ENCODE measurements around the gene ZSCAN10.

Gene ZSCAN10

GRCh38 chr16:3080024-3080423 lies 19.1 kb downstream of the ZSCAN10 start:
- TF ChIP-seq SIN3A (IDR thresholded peaks at IDR 0.05; ENCODE audit: borderline replicate concordance, insufficient read depth, low read length) (no peak), REST (IDR thresholded peaks at IDR 0.05; ENCODE audit: insufficient read depth in 1 of 2, low read depth in 2 of 2, low read length in 2 of 2) (no peak), POLR2AphosphoS5 (IDR thresholded peaks at IDR 0.05; ENCODE audit: low read depth, low read length) (no peak), FOXP2 (optimal IDR thresholded peaks at IDR 0.05; ENCODE audit: borderline replicate concordance, extremely low read depth, extremely low read length, insufficient read depth) (no peak), TAF1 (IDR thresholded peaks at IDR 0.05; ENCODE audit: borderline replicate concordance, insufficient read depth, low read length) (no peak)

- no peak for TF ChIP-seq FOXP2 (optimal IDR thresholded peaks at IDR 0.05; ENCODE audit: borderline replicate concordance, extremely low read depth, extremely low read length, insufficient read depth)
- TF ChIP-seq REST (IDR thresholded peaks at IDR 0.05; ENCODE audit: insufficient read depth in 1 of 2, low read depth in 2 of 2, low read length in 2 of 2), result no peak
- TF ChIP-seq TAF1 (IDR thresholded peaks at IDR 0.05; ENCODE audit: borderline replicate concordance, insufficient read depth, low read length), result no peak
- TF ChIP-seq SIN3A (IDR thresholded peaks at IDR 0.05; ENCODE audit: borderline replicate concordance, insufficient read depth, low read length), result no peak
- no peak for TF ChIP-seq POLR2AphosphoS5 (IDR thresholded peaks at IDR 0.05; ENCODE audit: low read depth, low read length)
These were observed 22.5 kb downstream of the ZSCAN10 start for GRCh38 chr16:3076577-3076976.

GRCh38 chr16:3075523-3075915 lies 23.6 kb downstream of the ZSCAN10 start:
- TF ChIP-seq FOXP2 (optimal IDR thresholded peaks at IDR 0.05; ENCODE audit: borderline replicate concordance, extremely low read depth, extremely low read length, insufficient read depth) (no peak), SIN3A (IDR thresholded peaks at IDR 0.05; ENCODE audit: borderline replicate concordance, insufficient read depth, low read length) (no peak), POLR2AphosphoS5 (IDR thresholded peaks at IDR 0.05; ENCODE audit: low read depth, low read length) (no peak), REST (IDR thresholded peaks at IDR 0.05; ENCODE audit: insufficient read depth in 1 of 2, low read depth in 2 of 2, low read length in 2 of 2) (no peak), TAF1 (IDR thresholded peaks at IDR 0.05; ENCODE audit: borderline replicate concordance, insufficient read depth, low read length) (no peak)

GRCh38 chr16:3074860-3075522 lies 24.1 kb downstream of the ZSCAN10 start:
- TF ChIP-seq REST (IDR thresholded peaks at IDR 0.05; ENCODE audit: insufficient read depth in 1 of 2, low read depth in 2 of 2, low read length in 2 of 2) (no peak), POLR2AphosphoS5 (IDR thresholded peaks at IDR 0.05; ENCODE audit: low read depth, low read length) (no peak), FOXP2 (optimal IDR thresholded peaks at IDR 0.05; ENCODE audit: borderline replicate concordance, extremely low read depth, extremely low read length, insufficient read depth) (no peak), TAF1 (IDR thresholded peaks at IDR 0.05; ENCODE audit: borderline replicate concordance, insufficient read depth, low read length) (no peak), SIN3A (IDR thresholded peaks at IDR 0.05; ENCODE audit: borderline replicate concordance, insufficient read depth, low read length) (no peak)

All from PFSK-1 (cell line).